Kidney epithelial cell (primary cell): Measurements from ENCODE around the gene ARL15. TPM values are rescaled to one million over a fixed set of nuclear protein-coding genes. Genes with fewer than 3 reads are reported as not detected.

Experiments
- DNase-seq: peaks from one replicate; pipeline ENCODE4 v3.0.0-alpha.2; 2010; ENCODE audit warnings: low read depth
- H3K27me3 ChIP-seq: 2 replicates; pipeline ENCODE4 v1.6.0; 2011; ENCODE audit warnings: low read length; ENCODE audit not compliant: control insufficient read depth, insufficient read depth
- H3K36me3 ChIP-seq: 2 replicates; pipeline ENCODE4 v1.5.1; 2011; ENCODE audit warnings: low read length; ENCODE audit not compliant: control insufficient read depth, insufficient read depth
- H3K4me3 ChIP-seq: 2 replicates; pipeline ENCODE4 v1.5.1; 2011; ENCODE audit warnings: low read depth, mild to moderate bottlenecking, control low read depth, low read length
- CTCF ChIP-seq: IDR thresholded peaks from 2 replicates; pipeline ENCODE4 v1.5.1; 2011; ENCODE audit warnings: mild to moderate bottlenecking, moderate library complexity, low read length, control low read depth, inconsistent platforms; ENCODE audit not compliant: insufficient read depth, poor library complexity, severe bottlenecking
- total RNA-seq: library from RNA; depleted of rRNA; stranded (reverse); fragments of >200 nt; gene quantifications from 2 replicates; pipeline ENCODE4 v1.2.3, GENCODE V29; 2015

The ARL15 gene
- total RNA-seq, 1 donor from 2014 or later: 9.7 TPM

- H3K36me3 ChIP-seq: no peaks in the 10 kb centered on the region
- H3K27me3 ChIP-seq: no peaks in the 10 kb centered on the region
- TF ChIP-seq CTCF: no peak
- no peak overlapping the region for H3K4me3 ChIP-seq
- no peak for DNase-seq
These were observed 372.9 kb downstream of the ARL15 start for GRCh38 chr5:53937467-53937866.

GRCh38 chr5:53936481-53937352 is 373.7 kb downstream of the ARL15 start:
- no peak overlapping the region for H3K4me3 ChIP-seq
- DNase-seq: no peak
- no peaks in the 10 kb centered on the region for H3K27me3 ChIP-seq
- H3K36me3 ChIP-seq: no peaks in the 10 kb centered on the region
- no peak for TF ChIP-seq CTCF

GRCh38 chr5:53934151-53934820 is 376.1 kb downstream of the ARL15 start:
- TF ChIP-seq CTCF: no peak
- H3K4me3 ChIP-seq: no peak overlapping the region
- no peaks in the 10 kb centered on the region for H3K36me3 ChIP-seq
- no peaks in the 10 kb centered on the region for H3K27me3 ChIP-seq
- no peak for DNase-seq

GRCh38 chr5:53932351-53932750 is 378.0 kb downstream of the ARL15 start:
- H3K27me3 ChIP-seq: no peaks in the 10 kb centered on the region
- no peak for TF ChIP-seq CTCF
- no peaks in the 10 kb centered on the region for H3K36me3 ChIP-seq
- no peak overlapping the region for H3K4me3 ChIP-seq
- no peak for DNase-seq

GRCh38 chr5:53930457-53930856 is 379.9 kb downstream of the ARL15 start:
- TF ChIP-seq CTCF: no peak
- Histone ChIP-seq H3K27me3 (no peaks in the 10 kb centered on the region), H3K36me3 (no peaks in the 10 kb centered on the region), H3K4me3 (no peak overlapping the region)
- no peak for DNase-seq

GRCh38 chr5:53929570-53929969 is 380.8 kb downstream of the ARL15 start:
- Histone ChIP-seq H3K27me3 (no peaks in the 10 kb centered on the region), H3K4me3 (no peak overlapping the region), H3K36me3 (no peaks in the 10 kb centered on the region)
- DNase-seq: no peak
- no peak for TF ChIP-seq CTCF
